ENCODE data around the gene BCORL1. TPM values are rescaled to one million over a fixed set of nuclear protein-coding genes. Genes with fewer than 3 reads are reported as not detected.

BCORL1 gene
- polyA plus RNA-seq, 1 of the 3 experiments (the other 2 are of a cell fraction), result 4.2 TPM

GRCh38 chrX:129976441-129976840 is 6.0 kb upstream of the BCORL1 start (continued):
- TF ChIP-seq IRF3 (IDR thresholded peaks at IDR 0.05; ENCODE audit: low read depth, low read length) (no peak), SMC3 (IDR thresholded peaks at IDR 0.05; ENCODE audit: low read depth, low read length) (no peak)

- no peak for DNase-seq
Measured at GRCh38 chrX:129979207-129979920, 3.1 kb upstream of the BCORL1 start.

More at GRCh38 chrX:129979207-129979920, 3.1 kb upstream of the BCORL1 start:
- H4K20me1 ChIP-seq (ENCODE audit: insufficient read depth), result no peaks in the 10 kb centered on the region
- 67% methylated on average over 25 of the region's 35 CpGs for WGBS (ENCODE audit: low lambda C conversion rate)
- TF ChIP-seq TEAD4 (IDR thresholded peaks at IDR 0.05; ENCODE audit: borderline replicate concordance, insufficient read depth), result no peak
- no peak for TF ChIP-seq GABPA (IDR thresholded peaks at IDR 0.05; ENCODE audit: low read depth)
- no peak for TF ChIP-seq JUND (IDR thresholded peaks at IDR 0.05)
- TF ChIP-seq NRF1 (IDR thresholded peaks at IDR 0.05; ENCODE audit: low read depth, low read length), result no peak
- TF ChIP-seq FOXJ3 (CRISPR knock-in tag; IDR thresholded peaks at IDR 0.05), result no peak
- no peak for TF ChIP-seq YY1 (IDR thresholded peaks at IDR 0.05; ENCODE audit: low read depth)
- no peak for TF ChIP-seq ZBTB33 (IDR thresholded peaks at IDR 0.05; ENCODE audit: borderline replicate concordance, low read depth)
- TF ChIP-seq FOSL2 (IDR thresholded peaks at IDR 0.05; ENCODE audit: borderline replicate concordance, low read depth), result no peak
- no peak for TF ChIP-seq SMC3 (IDR thresholded peaks at IDR 0.05; ENCODE audit: low read depth, low read length)
- TF ChIP-seq RCOR1 (IDR thresholded peaks at IDR 0.05; ENCODE audit: low read length), result no peak
- no peak for TF ChIP-seq TAF1 (IDR thresholded peaks at IDR 0.05; ENCODE audit: borderline replicate concordance, low read depth, low read length)
- no peak for TF ChIP-seq SIN3A (IDR thresholded peaks at IDR 0.05; ENCODE audit: borderline replicate concordance, low read depth, low read length)
- peaks cover 9% of the 10 kb centered on the region for H3F3A ChIP-seq (replicated peaks; ENCODE audit: insufficient read depth)
- no peaks in the 10 kb centered on the region for H3K9me2 ChIP-seq
- CTCF ChIA-PET, result interaction anchor here (1.5 kb wide), 1 partner anchor 54 kb away, joined by 6 read pairs; no protein-coding TSS in a partner anchor
- H2AFZ ChIP-seq (ENCODE audit: low read depth), result no peak overlapping the region
- H3K79me2 ChIP-seq (ENCODE audit: insufficient read depth), result peaks cover under 1% of the 10 kb centered on the region; the same call in 1 of the 2 replicates
- no peaks in the 10 kb centered on the region; a peak in 1 of 4 replicates for H3K4me1 ChIP-seq (ENCODE audit: control insufficient read depth in 1 of 2, insufficient read depth in 2 of 2, low read depth in 1 of 2, low read length in 1 of 2)
- H3K36me3 ChIP-seq (replicated peaks in 1 of 2; ENCODE audit: control insufficient read depth in 1 of 2, insufficient read depth in 2 of 2, low read length in 1 of 2), result no peaks in the 10 kb centered on the region
- H3K27me3 ChIP-seq (ENCODE audit: insufficient read depth), result peaks cover 4% of the 10 kb centered on the region; the same call in 1 of the 2 replicates
- H3K9ac ChIP-seq, result no peak overlapping the region
- H3K9me3 ChIP-seq, result no peaks in the 10 kb centered on the region
- no peak overlapping the region for H3K27ac ChIP-seq (ENCODE audit: low read depth in 2 of 2, low read length in 1 of 2)
- no peak overlapping the region for H3K4me3 ChIP-seq (ENCODE audit: low read depth in 2 of 2, low read length in 1 of 2)
- H3K4me2 ChIP-seq, result no peak overlapping the region
- POLR2A ChIA-PET, result interaction anchor here (0.6 kb wide), 1 partner anchor 46 kb away, joined by 3 read pairs; no protein-coding TSS in a partner anchor

All from SK-N-SH (cell line).